ENCODE measurements around the gene APOL5.
"Not testable (repeated sequence)": the region's sequence is repeated elsewhere in the genome, so short reads cannot be mapped to it uniquely, and the experiment has no call there.

Gene APOL5

GRCh38 chr22:35712672-35713071 is 5.0 kb upstream of the APOL5 start:
- DNase-seq: no peak

GRCh38 chr22:35719212-35719875 is 1.7 kb downstream of the APOL5 start:
- DNase-seq: no peak

- DNase-seq: no peak
Measured at GRCh38 chr22:35721960-35722359, 4.3 kb downstream of the APOL5 start.

- DNase-seq: no peak
Measured at GRCh38 chr22:35725521-35725920, 7.8 kb downstream of the APOL5 start.

GRCh38 chr22:35726398-35726797 is 8.7 kb downstream of the APOL5 start:
- no peak for DNase-seq

GRCh38 chr22:35726933-35727332 is 9.3 kb downstream of the APOL5 start:
- no peak for DNase-seq

- no peak for DNase-seq
Measured at GRCh38 chr22:35727436-35727835, 9.8 kb downstream of the APOL5 start.

- DNase-seq: no peak
Measured at GRCh38 chr22:35728639-35729308, 11.1 kb downstream of the APOL5 start.

- DNase-seq: no peak
Measured at GRCh38 chr22:35729309-35729698, 11.6 kb downstream of the APOL5 start.

GRCh38 chr22:35731321-35731720 is 13.6 kb downstream of the APOL5 start:
- DNase-seq: no peak

GRCh38 chr22:35732116-35732515 is 14.4 kb downstream of the APOL5 start:
- no peak for DNase-seq

- no peak for DNase-seq
Measured at GRCh38 chr22:35733036-35733435, 15.4 kb downstream of the APOL5 start.

GRCh38 chr22:35733791-35734516 is 16.3 kb downstream of the APOL5 start:
- DNase-seq: no peak

GRCh38 chr22:35734517-35734827 is 16.8 kb downstream of the APOL5 start:
- DNase-seq: no peak

GRCh38 chr22:35735542-35735941 is 17.9 kb downstream of the APOL5 start:
- DNase-seq: no peak

GRCh38 chr22:35736166-35736565 is 18.5 kb downstream of the APOL5 start:
- DNase-seq: no peak

- no peak for DNase-seq
Measured at GRCh38 chr22:35736701-35737100, 19.0 kb downstream of the APOL5 start.

GRCh38 chr22:35737886-35738285 is 20.2 kb downstream of the APOL5 start:
- not testable (repeated sequence) for DNase-seq

- peak; percentile 17 for DNase-seq
Measured at GRCh38 chr22:35739076-35739930, 21.6 kb downstream of the APOL5 start.

- no peak for DNase-seq
Measured at GRCh38 chr22:35739931-35740380, 22.3 kb downstream of the APOL5 start.

GRCh38 chr22:35740616-35741015 is 22.9 kb downstream of the APOL5 start:
- DNase-seq: no peak

GRCh38 chr22:35742342-35743100 is 24.8 kb downstream of the APOL5 start:
- peak; percentile 90 for DNase-seq
